ENCODE results near the gene DTX1. TPM values are rescaled to one million over a fixed set of nuclear protein-coding genes. Genes with fewer than 3 reads are reported as not detected.

DTX1 gene
- total RNA-seq, 8 experiments from 2014 or later = 0.87 to 21.9 (median 16.4) TPM

DNA sequence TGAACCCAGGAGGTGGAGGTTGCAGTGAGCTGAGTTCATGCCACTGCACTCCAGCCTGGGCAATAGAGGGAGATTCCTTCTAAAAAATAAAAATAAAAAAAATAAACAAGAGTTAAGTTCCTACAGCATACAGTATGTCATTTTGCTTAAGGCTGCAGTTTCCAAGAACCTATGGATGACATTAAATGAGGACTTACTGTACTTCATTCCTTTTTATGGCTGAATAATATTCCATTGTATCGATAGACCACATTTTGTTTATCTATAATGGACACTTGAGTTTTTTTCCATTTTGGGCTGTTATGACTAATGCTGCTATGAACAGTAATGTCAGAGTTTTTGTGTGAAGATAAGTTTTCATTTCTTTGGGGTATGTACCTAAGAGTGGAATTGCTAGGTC is 61.6 kb downstream of the DTX1 start:
- Histone ChIP-seq H3K4me3 (no peak overlapping the region), H3K4me1 (replicated peaks in 1 of 2) (peaks cover 5 to 10% of the 10 kb centered on the region in 2 donors), H3K27ac (no peak overlapping the region)
- WGBS, 10 experiments = 29 to 100% (median 100%) methylated on average over 1 of the region's 1 CpG; no CpG with 5 or more reads in 3 of the 10 experiments
- no peak for ATAC-seq (replicated peaks in 6 of 8)
- in situ Hi-C loops (cut with MboI; ENCODE audit: low pct_unique_long_range_greater_than_20kb in 2 of 9, low sequenced_read_pairs in 9 of 9, unreplicated experiment in 9 of 9) = no loop called here

DNA sequence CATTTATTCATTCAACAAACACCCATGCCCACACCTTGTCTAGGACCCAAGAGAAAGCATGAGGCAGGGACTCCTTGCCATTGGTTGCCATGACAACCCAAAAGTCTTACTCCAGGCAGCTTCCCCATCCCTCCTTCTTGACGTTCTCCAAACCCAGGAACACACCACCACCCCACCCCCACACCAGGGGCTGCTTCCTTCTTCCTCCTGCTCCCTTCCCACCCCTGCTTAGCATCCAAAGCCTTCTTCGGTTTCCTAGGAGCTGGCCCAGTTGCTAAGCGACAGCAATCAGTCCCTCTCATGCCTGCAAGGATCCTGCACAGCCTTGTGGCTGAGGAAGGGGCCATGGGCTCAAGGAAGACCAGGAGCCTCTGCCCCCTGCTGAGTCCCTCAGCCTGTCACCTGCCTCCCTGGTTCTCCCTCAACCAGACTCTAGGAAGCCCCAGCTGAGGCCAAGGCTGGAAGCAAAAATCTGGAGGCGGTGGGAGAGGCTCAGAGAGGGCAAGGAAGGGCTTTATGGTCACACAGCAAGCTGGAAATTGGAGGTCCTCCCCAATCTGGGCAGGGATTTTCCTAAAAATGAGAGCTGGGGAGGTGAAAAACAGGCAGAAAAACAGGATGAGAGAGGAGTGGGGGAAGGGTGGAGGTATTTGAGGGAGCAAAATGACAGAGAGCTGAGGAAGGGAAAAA is 63.6 kb downstream of the DTX1 start:
- ATAC-seq (replicated peaks in 6 of 8) = peak in 5 of 8 experiments; percentile 93 to 98 (median 96)
- in situ Hi-C loops (cut with MboI; ENCODE audit: low pct_unique_long_range_greater_than_20kb in 2 of 9, low sequenced_read_pairs in 9 of 9, unreplicated experiment in 9 of 9) = no loop called here
- Histone ChIP-seq H3K4me3 (no peak overlapping the region), H3K27ac (no peak overlapping the region), H3K4me1 (replicated peaks in 1 of 2) (peaks cover 5 to 10% of the 10 kb centered on the region in 2 donors)
- WGBS, 10 experiments = 0 to 83% (median 67%) methylated on average over 1 of the region's 4 CpGs; no CpG with 5 or more reads in 3 of the 10 experiments

DNA sequence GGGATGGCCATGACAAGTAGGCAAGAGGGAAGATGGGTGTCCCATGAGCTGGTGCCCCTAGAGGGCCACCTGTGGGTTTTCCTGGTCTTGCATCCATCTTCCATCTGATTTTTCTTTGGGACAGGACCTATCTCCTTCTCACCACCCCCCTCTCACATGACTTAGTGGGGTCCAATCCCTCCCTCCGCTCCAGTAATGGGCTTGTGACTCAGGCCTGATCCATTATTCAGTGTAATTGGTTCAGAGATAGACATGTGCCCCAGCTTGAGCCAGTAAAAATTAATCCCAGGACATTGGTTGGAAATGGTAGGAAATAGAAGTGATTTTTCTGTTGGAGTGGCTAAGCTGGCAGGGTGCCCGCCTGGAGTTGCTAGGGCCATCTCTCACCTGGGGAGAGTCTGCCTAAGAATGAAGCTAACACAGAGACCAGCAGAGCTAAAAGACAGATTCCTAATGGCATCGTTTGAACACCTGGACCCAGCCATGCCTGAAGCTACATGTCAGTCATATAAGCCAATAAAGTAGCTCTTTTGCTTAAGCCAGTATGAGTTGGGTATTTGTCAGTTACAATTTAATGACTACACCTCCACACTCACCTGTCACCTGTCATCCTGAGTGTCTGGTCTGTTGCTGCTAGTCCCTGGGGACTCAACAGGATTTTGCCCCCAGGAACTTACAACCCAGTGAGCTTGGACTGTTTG is 64.3 kb downstream of the DTX1 start:
- Histone ChIP-seq H3K27ac (no peak overlapping the region), H3K4me3 (no peak overlapping the region), H3K4me1 (replicated peaks in 1 of 2) (peaks cover 5 to 10% of the 10 kb centered on the region in 2 donors)
- peak in 2 of 8 experiments; percentile 44 to 71 for ATAC-seq (replicated peaks in 6 of 8)
- 0 to 100% (median 70%) methylated on average over 1 to 3 of the region's 3 CpGs; no CpG with 5 or more reads in 3 of the 10 experiments for WGBS, 10 experiments
- in situ Hi-C loops (cut with MboI; ENCODE audit: low pct_unique_long_range_greater_than_20kb in 2 of 9, low sequenced_read_pairs in 9 of 9, unreplicated experiment in 9 of 9) = no loop called here

DNA sequence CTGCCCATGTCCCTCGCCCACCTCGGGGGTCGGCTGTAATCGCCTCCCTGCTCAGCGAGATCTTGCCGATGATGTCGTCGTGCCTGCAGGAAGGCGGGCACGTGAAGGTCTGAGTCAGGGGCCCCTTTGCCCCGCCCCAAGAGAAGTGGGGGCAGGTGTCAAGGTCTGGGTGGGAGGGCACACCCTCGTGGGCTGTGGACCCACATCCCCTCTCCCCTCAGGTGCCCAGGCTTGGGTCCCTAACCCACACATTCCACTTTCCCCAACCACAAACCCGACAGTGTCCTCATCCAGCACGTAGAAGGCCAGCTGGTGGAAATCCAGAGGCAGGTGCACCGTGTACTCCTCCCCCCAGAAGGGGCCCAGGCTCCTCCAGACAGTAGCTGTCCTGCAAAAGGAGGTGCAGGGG is 71.3 kb downstream of the DTX1 start:
- H3K4me3 ChIP-seq = no peak overlapping the region
- ATAC-seq (replicated peaks in 6 of 8) = peak in 2 of 8 experiments; percentile 4 to 57
- peaks cover 0 to 8% of the 10 kb centered on the region in 2 donors for H3K4me1 ChIP-seq (replicated peaks in 1 of 2)
- WGBS, 10 experiments = 18 to 50% (median 34%) methylated on average over 3 to 12 of the region's 15 CpGs; no CpG with 5 or more reads in 7 of the 10 experiments
- in situ Hi-C loops (cut with MboI; ENCODE audit: low pct_unique_long_range_greater_than_20kb in 2 of 9, low sequenced_read_pairs in 9 of 9, unreplicated experiment in 9 of 9) = no loop called here
- no peak overlapping the region for H3K27ac ChIP-seq

DNA sequence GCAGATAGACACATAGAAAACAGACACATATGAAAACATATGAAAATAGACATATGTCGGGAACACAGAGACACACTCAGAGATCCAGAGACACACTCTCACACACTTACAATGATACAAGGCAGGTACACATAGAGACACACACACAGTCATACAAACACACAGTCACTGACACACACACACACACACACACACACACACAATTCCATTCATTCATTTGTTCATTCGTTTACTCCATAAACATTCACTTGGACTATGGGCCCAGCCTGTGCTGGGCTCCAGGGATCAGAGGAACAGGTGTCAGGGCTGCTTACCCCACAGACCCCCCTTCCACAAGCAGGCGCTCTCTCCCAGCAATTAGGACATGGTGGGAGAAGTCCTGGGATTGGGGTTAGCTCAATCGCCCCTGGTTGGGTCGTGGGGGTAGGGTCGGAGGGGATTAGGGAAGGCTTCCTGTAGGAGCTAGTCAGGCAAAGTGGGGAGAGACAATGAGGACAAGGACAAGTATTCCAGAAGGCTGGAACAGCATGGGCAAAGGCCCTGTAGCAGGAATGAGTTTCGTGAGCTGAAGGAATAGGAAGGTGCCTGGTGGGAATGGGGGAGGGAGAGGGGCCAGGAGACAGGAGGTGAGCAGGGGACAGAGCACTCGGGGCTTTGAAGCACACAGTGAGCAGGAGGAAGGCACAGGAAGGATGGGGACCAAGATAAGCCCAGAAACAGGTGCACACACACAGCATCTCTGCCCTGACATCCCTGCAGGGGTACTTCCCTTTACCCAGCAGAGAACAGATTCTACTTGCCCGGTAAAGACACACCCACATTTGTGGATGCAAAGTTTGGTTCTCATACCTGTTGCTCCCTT is 72.5 kb downstream of the DTX1 start:
- H3K4me3 ChIP-seq = no peak overlapping the region
- H3K4me1 ChIP-seq (replicated peaks in 1 of 2) = peaks cover 0 to 8% of the 10 kb centered on the region in 2 donors
- ATAC-seq (replicated peaks in 6 of 8) = no peak
- H3K27ac ChIP-seq = no peak overlapping the region
- in situ Hi-C loops (cut with MboI; ENCODE audit: low pct_unique_long_range_greater_than_20kb in 2 of 9, low sequenced_read_pairs in 9 of 9, unreplicated experiment in 9 of 9) = no loop called here
- WGBS, 10 experiments = 0 to 100% (median 48%) methylated on average over 1 to 4 of the region's 9 CpGs; no CpG with 5 or more reads in 1 of the 10 experiments

DNA sequence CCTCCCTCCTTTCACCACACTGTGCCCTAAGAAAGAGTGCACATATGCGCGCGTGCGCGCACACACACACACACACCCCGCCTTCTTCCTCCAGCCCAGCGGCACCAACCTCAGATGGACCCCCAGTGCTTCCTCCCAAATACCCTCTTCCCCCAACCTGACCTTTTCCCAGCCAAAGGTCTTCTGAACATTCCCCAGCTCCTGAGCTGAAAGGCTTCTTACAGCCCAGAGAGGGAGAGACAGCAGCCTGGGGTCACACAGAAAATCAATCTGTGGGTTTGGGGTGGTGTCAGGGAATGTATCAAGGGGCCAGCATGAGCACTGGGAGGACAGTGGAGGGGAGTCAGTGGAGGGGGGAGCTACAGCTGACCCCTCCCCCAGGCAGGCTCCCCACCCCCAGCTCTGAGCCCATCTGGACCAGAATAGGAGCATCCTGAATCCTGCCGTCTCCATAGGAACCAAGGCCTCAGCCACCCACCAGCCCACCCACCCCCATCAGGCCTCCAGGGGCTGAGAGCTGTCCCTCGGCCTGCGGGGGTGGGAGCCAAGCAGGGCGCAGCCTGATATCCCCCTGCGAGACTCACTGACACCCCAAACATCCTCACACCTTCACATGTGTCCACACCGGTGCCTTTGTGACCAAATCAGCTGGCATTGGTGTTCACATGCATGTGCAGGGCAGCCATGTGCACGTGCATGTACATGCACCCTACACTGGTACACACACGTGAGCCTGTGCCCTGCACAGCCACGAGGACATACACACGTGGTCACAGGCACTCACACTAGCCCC is 73.3 kb downstream of the DTX1 start:
- Histone ChIP-seq H3K4me1 (replicated peaks in 1 of 2) (peaks cover 0 to 8% of the 10 kb centered on the region in 2 donors), H3K4me3 (no peak overlapping the region), H3K27ac (no peak overlapping the region)
- ATAC-seq (replicated peaks in 6 of 8) = peak in 3 of 8 experiments; percentile 6 to 37 (median 20)
- WGBS, 10 experiments = 63 to 77% (median 64%) methylated on average over 5 to 12 of the region's 17 CpGs; no CpG with 5 or more reads in 7 of the 10 experiments
- in situ Hi-C loops (cut with MboI; ENCODE audit: low pct_unique_long_range_greater_than_20kb in 2 of 9, low sequenced_read_pairs in 9 of 9, unreplicated experiment in 9 of 9) = no loop called here

DNA sequence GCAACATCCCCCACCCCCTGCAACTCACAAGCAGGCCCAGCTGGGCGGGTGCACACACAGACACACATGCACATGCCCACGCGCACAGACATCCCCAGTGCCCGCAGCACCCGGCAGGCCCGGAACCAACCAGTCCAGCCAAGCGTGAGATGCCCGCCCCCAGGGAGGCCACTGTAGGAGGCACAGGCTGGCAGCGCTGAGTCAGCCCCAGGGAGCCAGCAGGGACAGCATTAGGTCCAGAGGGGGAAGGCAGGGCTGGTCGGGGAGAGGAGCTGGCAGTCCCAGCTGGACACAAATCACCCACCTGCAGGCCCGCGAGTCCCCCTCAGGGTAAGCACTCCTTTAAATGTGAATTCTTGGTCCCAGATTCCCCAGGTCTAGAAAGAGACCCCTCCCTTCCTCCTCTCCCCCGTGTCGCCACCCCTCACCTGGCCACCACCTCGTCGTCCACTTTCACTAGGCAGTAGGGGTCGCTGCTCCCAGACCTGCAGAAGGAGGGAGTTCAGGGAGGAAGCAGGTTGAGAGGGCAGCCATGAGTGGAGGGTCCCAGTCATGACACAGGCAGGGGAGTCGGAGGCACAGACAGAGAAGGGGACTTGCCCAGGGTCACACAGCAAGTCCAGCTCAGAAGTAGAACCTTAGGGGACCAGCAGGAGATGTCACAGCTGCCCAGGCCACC is 74.1 kb downstream of the DTX1 start:
- Histone ChIP-seq H3K4me1 (replicated peaks in 1 of 2) (peaks cover 0 to 8% of the 10 kb centered on the region in 2 donors), H3K27ac (no peak overlapping the region), H3K4me3 (no peak overlapping the region)
- WGBS, 10 experiments = 28% methylated on average over 3 of the region's 18 CpGs; no CpG with 5 or more reads in 9 of the 10 experiments
- peak in 7 of 8 experiments; percentile 28 to 95 (median 88) for ATAC-seq (replicated peaks in 6 of 8)
- in situ Hi-C loops (cut with MboI; ENCODE audit: low pct_unique_long_range_greater_than_20kb in 2 of 9, low sequenced_read_pairs in 9 of 9, unreplicated experiment in 9 of 9) = no loop called here

DNA sequence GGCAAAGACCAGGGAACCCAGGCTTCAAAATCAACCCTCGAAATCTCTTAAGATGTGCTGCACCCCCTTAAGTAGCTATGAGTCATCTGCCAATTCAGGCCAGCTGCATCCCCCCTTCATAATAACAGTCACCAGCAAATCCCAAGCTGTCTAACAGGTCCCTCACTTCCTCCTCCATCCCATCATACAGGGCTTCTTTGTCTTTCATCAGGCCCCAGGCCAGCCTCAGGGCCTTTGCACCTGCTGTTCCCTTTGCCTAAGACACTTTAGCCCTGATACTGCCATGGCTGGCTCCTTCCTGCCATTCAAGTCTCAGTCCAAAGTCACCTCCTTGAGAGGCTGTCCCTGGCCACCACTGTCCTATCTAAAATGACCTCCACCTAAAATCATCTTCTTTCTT is 75.0 kb downstream of the DTX1 start:
- no peak for ATAC-seq (replicated peaks in 6 of 8)
- H3K27ac ChIP-seq = no peak overlapping the region
- in situ Hi-C loops (cut with MboI; ENCODE audit: low pct_unique_long_range_greater_than_20kb in 2 of 9, low sequenced_read_pairs in 9 of 9, unreplicated experiment in 9 of 9) = no loop called here
- no peak overlapping the region for H3K4me3 ChIP-seq
- 0 to 80% (median 25%) methylated on average over 1 of the region's 1 CpG; no CpG with 5 or more reads in 7 of the 10 experiments for WGBS, 10 experiments
- peaks cover 0 to 12% of the 10 kb centered on the region in 2 donors for H3K4me1 ChIP-seq (replicated peaks in 1 of 2)

DNA sequence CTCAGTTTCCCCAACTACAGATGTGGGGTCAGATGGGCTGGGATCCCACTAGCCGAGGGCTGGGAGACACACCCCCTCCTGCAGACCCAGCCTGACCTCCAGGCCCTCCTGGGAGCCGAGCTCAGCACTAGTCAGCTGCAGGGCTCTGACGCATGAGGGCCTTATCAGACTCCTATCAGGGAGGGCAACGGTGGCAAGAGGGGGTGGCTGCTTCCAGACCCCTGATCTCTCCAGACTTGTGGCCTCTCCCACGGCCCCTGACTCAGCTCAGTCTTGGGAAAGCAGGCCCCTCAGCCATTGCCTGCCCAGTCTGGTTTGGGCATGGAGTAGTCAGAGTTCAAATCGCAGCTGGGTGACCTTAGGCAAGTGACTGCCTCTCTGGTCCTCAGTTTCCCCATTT is 76.5 kb downstream of the DTX1 start:
- Histone ChIP-seq H3K4me3 (no peak overlapping the region), H3K4me1 (replicated peaks in 1 of 2) (peaks cover 0 to 7% of the 10 kb centered on the region in 2 donors), H3K27ac (no peak overlapping the region)
- in situ Hi-C loops (cut with MboI; ENCODE audit: low pct_unique_long_range_greater_than_20kb in 2 of 9, low sequenced_read_pairs in 9 of 9, unreplicated experiment in 9 of 9) = no loop called here
- no peak for ATAC-seq (replicated peaks in 6 of 8)
- 29 to 75% (median 47%) methylated on average over 2 to 4 of the region's 6 CpGs; no CpG with 5 or more reads in 5 of the 10 experiments for WGBS, 10 experiments

DNA sequence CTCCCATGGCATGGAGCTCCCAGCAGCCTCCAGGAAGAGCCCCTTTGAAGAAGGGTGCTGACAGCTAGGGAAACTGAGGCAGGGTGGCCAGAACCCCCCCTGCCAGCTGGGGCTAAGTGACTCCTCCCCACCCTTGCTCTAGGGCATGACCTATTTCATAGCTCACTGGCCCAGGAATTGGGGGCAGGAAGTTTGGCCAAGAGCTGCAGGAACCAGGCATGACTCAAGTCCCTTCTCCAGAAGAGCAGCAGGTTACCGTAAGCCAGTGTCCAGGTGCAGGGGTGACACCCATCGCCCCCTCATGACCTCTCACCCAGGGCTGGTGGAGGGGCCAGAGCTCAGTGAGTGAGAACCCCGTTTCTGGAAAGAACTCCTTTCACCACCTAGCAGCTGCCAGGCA is 77.1 kb downstream of the DTX1 start:
- in situ Hi-C loops (cut with MboI; ENCODE audit: low pct_unique_long_range_greater_than_20kb in 2 of 9, low sequenced_read_pairs in 9 of 9, unreplicated experiment in 9 of 9) = no loop called here
- no peak overlapping the region for H3K27ac ChIP-seq
- H3K4me3 ChIP-seq = no peak overlapping the region
- 42 to 60% methylated on average over 1 to 2 of the region's 3 CpGs; no CpG with 5 or more reads in 8 of the 10 experiments for WGBS, 10 experiments
- no peak for ATAC-seq (replicated peaks in 6 of 8)
- peaks cover 0 to 4% of the 10 kb centered on the region in 2 donors for H3K4me1 ChIP-seq (replicated peaks in 1 of 2)

DNA sequence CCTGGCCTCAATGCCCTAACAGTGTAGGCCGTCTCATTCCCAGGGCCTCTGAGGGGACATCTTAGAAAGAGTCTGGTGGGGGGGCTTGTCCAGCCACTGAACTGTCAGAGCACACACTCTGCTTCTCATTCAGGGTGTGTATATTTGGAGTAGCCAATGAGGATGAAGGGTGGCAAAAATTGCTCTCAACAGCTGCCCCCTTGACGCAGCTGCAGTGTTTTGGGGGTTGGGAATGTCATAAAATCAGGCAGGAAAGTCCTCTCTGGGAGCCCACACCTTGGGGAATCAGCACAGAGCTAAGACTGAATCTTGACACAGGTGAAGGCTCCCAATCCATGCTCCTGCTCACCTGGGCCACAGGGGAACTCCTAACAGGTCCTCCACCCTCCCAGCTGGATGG is 77.5 kb downstream of the DTX1 start:
- in situ Hi-C loops (cut with MboI; ENCODE audit: low pct_unique_long_range_greater_than_20kb in 2 of 9, low sequenced_read_pairs in 9 of 9, unreplicated experiment in 9 of 9) = no loop called here
- ATAC-seq (replicated peaks in 6 of 8) = no peak
- Histone ChIP-seq H3K4me1 (replicated peaks in 1 of 2) (peaks cover 0 to 4% of the 10 kb centered on the region in 2 donors), H3K27ac (no peak overlapping the region), H3K4me3 (no peak overlapping the region)
- 30 to 40% (median 40%) methylated on average over 1 to 2 of the region's 2 CpGs; no CpG with 5 or more reads in 7 of the 10 experiments for WGBS, 10 experiments

DNA sequence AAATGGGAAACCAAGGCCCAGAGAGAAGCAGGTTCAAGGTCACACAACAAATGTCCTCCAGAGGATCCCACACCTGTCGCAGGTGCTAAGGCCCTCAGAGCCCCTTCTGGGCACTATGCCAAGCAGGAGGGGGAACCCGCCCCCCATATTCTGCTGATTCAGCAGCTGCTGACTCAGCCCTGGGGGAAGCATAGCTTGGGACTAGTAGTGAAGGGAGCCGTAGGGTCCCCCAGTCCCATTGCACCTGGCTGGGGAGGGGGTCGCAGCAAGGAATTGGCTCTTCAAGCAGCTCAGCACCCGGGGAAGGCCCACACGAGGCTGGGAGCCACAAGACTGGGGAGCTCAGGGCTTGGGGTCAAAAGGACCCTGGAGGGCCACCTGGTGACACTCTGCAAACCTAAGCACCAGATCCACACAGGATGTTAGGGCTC is 78.0 kb downstream of the DTX1 start:
- ATAC-seq (replicated peaks in 6 of 8) = no peak
- 50 to 83% (median 60%) methylated on average over 1 to 2 of the region's 6 CpGs; no CpG with 5 or more reads in 7 of the 10 experiments for WGBS, 10 experiments
- H3K4me3 ChIP-seq = no peak overlapping the region
- in situ Hi-C loops (cut with MboI; ENCODE audit: low pct_unique_long_range_greater_than_20kb in 2 of 9, low sequenced_read_pairs in 9 of 9, unreplicated experiment in 9 of 9) = no loop called here
- peaks cover 0 to 4% of the 10 kb centered on the region in 2 donors for H3K4me1 ChIP-seq (replicated peaks in 1 of 2)
- H3K27ac ChIP-seq = no peak overlapping the region

All from motor neuron (in vitro differentiated cells).